HG03432 (cell line): ENCODE results near the gene ITGA1.
"Not testable (repeated sequence)": the region's sequence is repeated elsewhere in the genome, so short reads cannot be mapped to it uniquely, and the experiment has no call there.

Experiments used
- ATAC-seq: cut with Tn5 transposase; IDR thresholded peaks from one replicate; pipeline ENCODE4 v1.9.1; 2021; ENCODE audit warnings: mild to moderate bottlenecking, moderate library complexity; ENCODE audit not compliant: unreplicated experiment

The ITGA1 gene

GRCh38 chr5:52947208-52947607 lies 159.5 kb downstream of the ITGA1 start:
- no peak for ATAC-seq

GRCh38 chr5:52947851-52948250 lies 160.1 kb downstream of the ITGA1 start:
- ATAC-seq = no peak

- ATAC-seq = peak; percentile 100
These were observed 160.8 kb downstream of the ITGA1 start for GRCh38 chr5:52948418-52949076.

- ATAC-seq = no peak
These were observed 163.0 kb downstream of the ITGA1 start for GRCh38 chr5:52950686-52951085.

- no peak for ATAC-seq
These were observed 164.8 kb downstream of the ITGA1 start for GRCh38 chr5:52952483-52952882.

GRCh38 chr5:52956014-52956413 lies 168.3 kb downstream of the ITGA1 start:
- no peak for ATAC-seq

- peak; percentile 78 for ATAC-seq
These were observed 169.4 kb downstream of the ITGA1 start for GRCh38 chr5:52956915-52957747.

GRCh38 chr5:52961274-52961681 lies 173.6 kb downstream of the ITGA1 start:
- no peak for ATAC-seq

- ATAC-seq = no peak
These were observed 175.9 kb downstream of the ITGA1 start for GRCh38 chr5:52963636-52964035.

GRCh38 chr5:52964138-52964537 lies 176.4 kb downstream of the ITGA1 start:
- no peak for ATAC-seq

- not testable (repeated sequence) for ATAC-seq
These were observed 188.4 kb downstream of the ITGA1 start for GRCh38 chr5:52976157-52976556.

GRCh38 chr5:52977264-52977897 lies 189.7 kb downstream of the ITGA1 start:
- ATAC-seq = no peak

GRCh38 chr5:52981507-52981906 lies 193.8 kb downstream of the ITGA1 start:
- no peak for ATAC-seq

GRCh38 chr5:52983731-52984636 lies 196.3 kb downstream of the ITGA1 start:
- ATAC-seq = no peak

GRCh38 chr5:52985306-52985705 lies 197.6 kb downstream of the ITGA1 start:
- no peak for ATAC-seq

GRCh38 chr5:52987711-52988331 lies 200.1 kb downstream of the ITGA1 start:
- no peak for ATAC-seq

GRCh38 chr5:52988335-52989024 lies 200.8 kb downstream of the ITGA1 start:
- peak; percentile 15 for ATAC-seq

GRCh38 chr5:52989025-52989780 lies 201.5 kb downstream of the ITGA1 start, which contains the start of gene ITGA2:
Gene ITGA2, plus strand, starts transcription at chr5:52989352. Its CDS starts 117 bp downstream, at chr5:52989469.
- ATAC-seq = peak; percentile 66
